GM12801 (cell line): ENCODE measurements around the gene BCL2L11.

Experiments used
- TF ChIP-seq, protein P1 (sequence below): IDR thresholded peaks from one replicate; pipeline ENCODE4 v1.5.1; 2011; ENCODE audit warnings: control low read depth; ENCODE audit not compliant: insufficient read length; ENCODE audit errors: extremely low read depth

Gene BCL2L11

DNA sequence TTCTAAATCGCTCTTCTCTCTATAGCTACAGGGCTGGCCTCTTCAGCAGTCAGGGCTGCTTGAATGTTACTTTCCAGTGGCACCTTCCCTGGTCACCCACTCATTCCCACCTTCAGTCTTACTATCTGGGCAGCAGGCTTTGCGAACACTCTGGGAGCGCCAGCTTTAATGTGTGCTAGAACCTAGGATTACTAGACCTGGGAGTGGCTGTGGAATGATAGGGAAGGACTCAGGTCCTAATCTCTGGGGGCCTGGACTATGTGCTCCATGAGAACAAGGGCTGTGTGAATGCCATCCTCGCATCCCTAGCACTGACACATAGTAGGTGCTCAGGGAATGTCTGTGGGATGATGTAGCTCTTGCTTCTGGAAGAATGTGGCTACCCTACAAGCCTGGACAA lies 57.6 kb downstream of the BCL2L11 start:
- TF ChIP-seq, protein P1, sequence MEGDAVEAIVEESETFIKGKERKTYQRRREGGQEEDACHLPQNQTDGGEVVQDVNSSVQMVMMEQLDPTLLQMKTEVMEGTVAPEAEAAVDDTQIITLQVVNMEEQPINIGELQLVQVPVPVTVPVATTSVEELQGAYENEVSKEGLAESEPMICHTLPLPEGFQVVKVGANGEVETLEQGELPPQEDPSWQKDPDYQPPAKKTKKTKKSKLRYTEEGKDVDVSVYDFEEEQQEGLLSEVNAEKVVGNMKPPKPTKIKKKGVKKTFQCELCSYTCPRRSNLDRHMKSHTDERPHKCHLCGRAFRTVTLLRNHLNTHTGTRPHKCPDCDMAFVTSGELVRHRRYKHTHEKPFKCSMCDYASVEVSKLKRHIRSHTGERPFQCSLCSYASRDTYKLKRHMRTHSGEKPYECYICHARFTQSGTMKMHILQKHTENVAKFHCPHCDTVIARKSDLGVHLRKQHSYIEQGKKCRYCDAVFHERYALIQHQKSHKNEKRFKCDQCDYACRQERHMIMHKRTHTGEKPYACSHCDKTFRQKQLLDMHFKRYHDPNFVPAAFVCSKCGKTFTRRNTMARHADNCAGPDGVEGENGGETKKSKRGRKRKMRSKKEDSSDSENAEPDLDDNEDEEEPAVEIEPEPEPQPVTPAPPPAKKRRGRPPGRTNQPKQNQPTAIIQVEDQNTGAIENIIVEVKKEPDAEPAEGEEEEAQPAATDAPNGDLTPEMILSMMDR: no peak

DNA sequence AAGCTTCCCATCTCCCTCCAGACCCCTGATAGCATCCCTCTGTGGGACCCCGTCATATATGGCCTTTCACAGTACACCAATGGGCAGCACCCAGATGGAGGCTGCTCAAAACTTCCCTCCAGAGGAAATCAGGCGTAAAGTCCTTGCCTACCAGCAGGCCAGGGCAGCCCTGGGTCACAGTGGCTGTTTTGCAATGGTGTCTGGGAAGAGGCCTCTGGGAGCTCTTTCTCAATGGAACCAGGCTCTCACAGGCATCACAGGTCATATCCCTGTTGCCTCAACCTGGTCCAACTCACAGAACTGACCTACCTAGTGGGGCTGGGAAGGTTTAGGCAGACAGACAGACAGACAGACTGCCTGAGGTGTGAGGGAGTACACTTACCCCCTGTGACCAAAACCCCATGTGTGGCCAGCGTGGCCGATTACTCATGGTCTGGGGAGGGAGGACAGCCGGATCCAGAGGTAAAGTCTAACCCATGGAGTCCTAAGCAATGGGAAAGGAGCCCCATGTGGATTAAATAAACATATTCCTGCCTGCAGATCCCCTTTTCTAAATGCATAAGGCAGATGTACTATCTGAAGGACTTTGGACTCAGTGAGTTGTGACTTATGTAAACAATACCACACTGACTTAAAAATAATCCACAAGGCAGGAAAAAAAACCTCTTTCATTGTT lies 58.2 kb downstream of the BCL2L11 start:
- TF ChIP-seq, protein P1: no peak

DNA sequence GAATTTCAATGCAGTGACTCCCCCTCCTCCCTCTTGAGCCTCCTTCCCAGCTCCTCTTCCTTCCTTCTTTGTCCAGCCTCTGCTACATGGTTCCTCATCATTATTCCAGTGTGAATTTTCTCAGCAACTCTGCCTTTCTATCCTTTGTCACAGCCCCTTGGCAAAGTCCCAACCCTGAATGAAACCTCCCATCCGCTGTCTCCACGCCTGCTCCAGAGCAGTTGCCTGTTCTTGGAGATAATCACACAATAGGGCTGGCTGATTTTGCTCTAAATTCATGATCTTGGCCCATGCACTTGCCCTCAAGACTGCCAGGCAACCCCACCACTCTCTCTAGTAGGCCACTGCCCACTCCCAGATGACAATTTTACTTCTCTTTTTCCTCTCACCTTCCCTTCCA lies 61.4 kb downstream of the BCL2L11 start:
- TF ChIP-seq, protein P1: no peak

DNA sequence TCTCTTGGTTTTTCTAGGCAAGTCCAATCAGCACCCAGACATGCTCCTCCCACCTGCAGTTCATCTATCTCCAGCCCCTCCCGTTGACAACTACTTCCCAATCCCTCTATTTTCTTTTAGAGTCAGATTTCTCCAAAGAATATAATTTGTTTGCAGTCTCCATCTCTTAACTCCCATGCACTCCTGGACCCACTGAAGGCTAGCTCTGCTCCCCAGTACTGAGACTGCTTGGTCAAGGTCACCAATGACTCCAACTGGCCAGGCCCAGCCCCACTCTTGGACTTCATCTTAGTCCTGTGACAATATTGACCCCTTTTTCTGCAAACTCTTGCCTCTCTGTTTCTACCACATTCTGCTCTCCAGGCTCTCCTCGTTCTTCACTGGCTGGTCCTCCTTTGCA lies 62.0 kb downstream of the BCL2L11 start:
- TF ChIP-seq, protein P1: no peak

DNA sequence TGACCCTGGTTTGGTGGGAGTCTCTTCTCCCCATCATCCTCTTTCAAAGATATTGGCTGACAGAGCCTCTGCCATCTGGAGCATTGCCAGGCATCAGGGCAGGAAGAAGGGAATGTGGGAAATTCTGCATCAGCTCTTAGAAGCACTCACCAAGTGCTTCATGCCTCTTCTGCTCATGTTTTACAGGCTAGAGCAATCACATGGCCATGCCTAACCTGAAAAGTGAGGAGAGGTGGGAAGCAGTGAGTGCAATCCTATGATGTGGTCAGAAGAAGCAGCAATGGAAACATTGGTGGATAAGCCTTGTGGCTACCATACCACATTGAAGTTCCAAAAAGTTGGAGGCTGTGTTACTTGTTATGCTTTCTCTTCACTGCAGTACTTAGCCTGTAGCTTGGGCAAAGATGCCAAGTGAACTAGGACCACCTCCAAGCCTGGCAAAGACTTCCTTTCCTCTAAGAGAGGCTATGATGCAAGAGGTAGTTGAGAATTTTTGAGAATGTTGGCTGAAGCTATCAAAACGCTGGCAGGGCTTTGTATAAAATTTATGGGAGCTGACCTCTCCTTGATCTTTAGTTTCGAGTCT lies 64.1 kb downstream of the BCL2L11 start:
- TF ChIP-seq, protein P1: no peak

DNA sequence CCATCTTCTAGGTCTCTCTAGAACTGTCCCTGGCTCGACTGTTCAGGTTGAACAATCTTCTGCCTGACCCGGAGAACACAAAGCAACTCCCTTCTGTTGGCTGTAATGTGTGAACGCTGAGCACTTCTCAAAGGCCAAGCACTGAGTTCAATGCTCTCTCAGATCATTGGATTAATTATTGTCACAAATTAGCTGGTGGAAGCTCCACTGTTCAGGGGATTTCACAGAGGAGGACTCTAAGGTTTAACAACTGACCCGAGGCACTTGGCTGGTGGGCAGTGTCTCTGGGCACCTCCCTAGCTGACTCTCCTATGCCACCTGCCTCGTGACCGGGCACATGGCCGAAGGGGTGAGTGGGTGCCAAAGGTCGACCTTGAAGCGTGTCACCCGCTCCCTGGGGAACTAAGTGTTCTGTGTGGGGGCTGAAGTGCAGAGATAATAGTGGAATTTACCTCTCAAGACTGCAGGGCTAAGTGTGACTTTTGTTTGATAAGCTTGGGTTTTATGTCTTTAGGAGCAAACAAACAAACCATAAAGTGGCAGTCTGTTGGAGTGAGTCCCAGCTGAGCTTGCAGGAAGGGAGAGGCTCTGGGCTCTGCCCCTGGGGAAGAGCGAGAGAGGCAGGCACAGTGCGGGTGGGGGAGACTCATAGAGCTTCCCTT lies 64.8 kb downstream of the BCL2L11 start:
- TF ChIP-seq, protein P1: no peak

DNA sequence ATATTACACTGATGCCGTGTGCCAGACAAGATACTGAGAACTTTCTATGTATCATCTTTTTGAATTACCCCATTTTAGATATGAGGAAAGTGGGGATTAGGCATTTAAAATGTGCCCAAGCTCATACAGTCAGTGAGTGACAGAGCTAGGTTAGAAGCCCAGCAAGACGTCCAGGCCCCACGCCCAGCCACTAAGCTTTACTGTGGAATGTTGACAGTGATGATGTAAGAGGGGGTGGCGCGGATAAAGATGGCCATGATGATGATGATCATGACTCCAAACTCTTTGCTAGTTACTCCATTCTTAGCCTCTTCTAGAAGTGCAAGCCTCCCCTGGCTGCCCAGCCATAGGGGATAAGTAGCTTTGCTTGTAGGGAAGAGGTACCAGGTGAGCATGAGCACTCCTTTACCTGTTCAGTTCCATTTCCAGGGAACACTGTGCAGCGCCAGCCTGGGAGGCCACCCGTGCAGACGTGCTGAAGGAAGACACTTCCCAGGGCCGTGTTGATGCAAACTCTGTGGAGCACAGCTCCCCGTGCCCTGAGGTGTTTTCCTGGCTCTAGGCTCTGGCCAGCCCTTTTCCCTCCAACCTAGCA lies 65.5 kb downstream of the BCL2L11 start:
- TF ChIP-seq, protein P1: no peak
